OCI-LY7 (cell line): ENCODE measurements around the gene DENND1A. TPM values are rescaled to one million over a fixed set of nuclear protein-coding genes. Genes with fewer than 3 reads are reported as not detected.

Experiments
- BruUV-seq: library from RNA; stranded (reverse); fragments of 400-500 nt; replicated peaks from 2 replicates; lab custom pipeline; 2021; lab: Mats Ljungman, UMichigan
- CTCF ChIA-PET: fragments of 300-600 bp; sonication (Branson Sonifier 250); formaldehyde crosslinking; loops from one replicate; lab custom pipeline; 2022; ENCODE audit warnings: antibody characterized with exemption; ENCODE audit not compliant: unreplicated experiment; lab: Charles Lee
- POLR2A ChIA-PET: fragments of 300-600 bp; sonication (Branson Sonifier 250); formaldehyde crosslinking; loops from one replicate; lab custom pipeline; 2022; ENCODE audit warnings: antibody characterized with exemption; lab: Charles Lee
- DNase-seq: peaks from one replicate; pipeline ENCODE4 v3.0.0-alpha.2; 2015; ENCODE audit warnings: low spot score
- H2AFZ ChIP-seq: fragments of 200-600 bp; sonication (generic), shearing (Covaris generic); 2 replicates; pipeline ENCODE4 v1.6.1; 2014; ENCODE audit warnings: mild to moderate bottlenecking, antibody characterized with exemption, low read length, moderate library complexity
- H3K27ac ChIP-seq: fragments of 200-600 bp; sonication (generic); 2 replicates; pipeline ENCODE4 v1.5.1; 2014; ENCODE audit warnings: mixed run types, low read depth, mild to moderate bottlenecking, moderate library complexity, low read length, inconsistent platforms; ENCODE audit not compliant: poor library complexity, severe bottlenecking
- H3K36me3 ChIP-seq: fragments of 200-600 bp; sonication (generic); 2 replicates; pipeline ENCODE4 v1.6.1; 2014; ENCODE audit warnings: mild to moderate bottlenecking, antibody characterized with exemption, low read length, moderate library complexity, mixed read lengths; ENCODE audit not compliant: insufficient read depth
- H3K4me1 ChIP-seq: fragments of 200-600 bp; sonication (generic); 2 replicates; pipeline ENCODE4 v1.5.1; 2014; ENCODE audit warnings: mild to moderate bottlenecking, low read length; ENCODE audit not compliant: insufficient read depth, poor library complexity, severe bottlenecking
- H3K4me2 ChIP-seq: fragments of 200-600 bp; sonication (generic); 2 replicates; pipeline ENCODE4 v1.6.1; 2014; ENCODE audit warnings: mild to moderate bottlenecking, low read length
- H3K4me3 ChIP-seq: fragments of 200-600 bp; sonication (generic); 2 replicates; pipeline ENCODE4 v1.5.1; 2014; ENCODE audit warnings: mild to moderate bottlenecking, low read depth, low read length; ENCODE audit not compliant: poor library complexity, severe bottlenecking
- H3K79me2 ChIP-seq: fragments of 200-600 bp; sonication (generic); 2 replicates; pipeline ENCODE4 v1.6.1; 2016; ENCODE audit warnings: low read depth, mild to moderate bottlenecking, low read length, moderate library complexity, mixed read lengths; ENCODE audit not compliant: insufficient read depth
- H3K9me2 ChIP-seq: fragments of 200-600 bp; sonication (generic); 2 replicates; pipeline ENCODE4 v1.6.1; 2016; ENCODE audit warnings: mild to moderate bottlenecking, low read length, mixed read lengths; ENCODE audit not compliant: insufficient read depth
- H3K9me3 ChIP-seq: fragments of 200-600 bp; sonication (generic); 2 replicates; pipeline ENCODE4 v1.6.1; 2014; ENCODE audit warnings: mild to moderate bottlenecking, mixed run types, low read length, mixed read lengths
- H4K20me1 ChIP-seq: fragments of 200-600 bp; sonication (generic); 2 replicates; pipeline ENCODE4 v1.6.1; 2014; ENCODE audit warnings: mild to moderate bottlenecking, antibody characterized with exemption, low read length, moderate library complexity, mixed read lengths; ENCODE audit not compliant: insufficient read depth
- CTCF ChIP-seq: fragments of 200-600 bp; sonication (generic); conservative IDR thresholded peaks from 2 replicates; pipeline ENCODE4 v1.5.1; 2014; ENCODE audit warnings: mild to moderate bottlenecking, antibody characterized with exemption, low read length, moderate library complexity, mixed read lengths
- EZH2phosphoT487 ChIP-seq: fragments of 200-600 bp; sonication (generic); IDR thresholded peaks from 2 replicates; pipeline ENCODE4 v1.6.1; 2018; ENCODE audit warnings: low read depth, borderline replicate concordance, mild to moderate bottlenecking, mixed run types, antibody characterized with exemption, low read length, moderate library complexity, mixed read lengths
- intact Hi-C: fragments of 100-400 bp; cut with micrococcal nuclease; formaldehyde crosslinking; loops from one replicate; pipeline ENCODE4 v1.10.0; 2022; ENCODE audit not compliant: unreplicated experiment
- total RNA-seq, 2 experiments: library from RNA; depleted of rRNA in 1 of 2; stranded (reverse); fragments of >200 nt in 1 of 2; shearing (Covaris generic) in 1 of 2; gene quantifications; 2 replicates each; pipeline ENCODE4 v1.2.3, GENCODE V29; 2014 to 2022

The DENND1A gene
- total RNA-seq, 2 experiments from 2014 or later = 17.9 to 36.3 TPM

- BruUV-seq = no TSS peak
- TF ChIP-seq CTCF = no peak
- TF ChIP-seq EZH2phosphoT487 = no peak
- H3K4me1 ChIP-seq = no peaks in the 10 kb centered on the region
- H3K27ac ChIP-seq = no peak overlapping the region
- H3K79me2 ChIP-seq = no peaks in the 10 kb centered on the region
- CTCF ChIA-PET = no interaction called here
- H2AFZ ChIP-seq = no peak overlapping the region
- no peak overlapping the region for H3K4me3 ChIP-seq
- POLR2A ChIA-PET = no interaction called here
- no peak overlapping the region for H3K4me2 ChIP-seq
- no peak for DNase-seq
- H3K9me2 ChIP-seq = no peaks in the 10 kb centered on the region
- H4K20me1 ChIP-seq = no peaks in the 10 kb centered on the region
- H3K9me3 ChIP-seq = no peaks in the 10 kb centered on the region
- no peaks in the 10 kb centered on the region for H3K36me3 ChIP-seq
- intact Hi-C loops = no loop called here
These were observed 547.0 kb downstream of the DENND1A start for GRCh38 chr9:123382653-123383511.

GRCh38 chr9:123380852-123381705 is 548.8 kb downstream of the DENND1A start:
- no peaks in the 10 kb centered on the region for H3K4me1 ChIP-seq
- POLR2A ChIA-PET = interaction anchor here (0.6 kb wide), 1 partner anchor 518 kb away, joined by 4 read pairs; no protein-coding TSS in a partner anchor
- intact Hi-C loops = no loop called here
- H3K4me3 ChIP-seq = no peak overlapping the region
- DNase-seq = no peak
- no peaks in the 10 kb centered on the region for H3K79me2 ChIP-seq
- no peak for TF ChIP-seq CTCF
- TF ChIP-seq EZH2phosphoT487 = no peak
- H3K27ac ChIP-seq = no peak overlapping the region
- CTCF ChIA-PET = interaction anchor here (0.8 kb wide), 1 partner anchor 26 kb away, joined by 3 read pairs; no protein-coding TSS in a partner anchor
- no peak overlapping the region for H3K4me2 ChIP-seq
- no peaks in the 10 kb centered on the region for H3K36me3 ChIP-seq
- no peaks in the 10 kb centered on the region for H4K20me1 ChIP-seq
- no peaks in the 10 kb centered on the region for H3K9me3 ChIP-seq
- BruUV-seq = no TSS peak
- H3K9me2 ChIP-seq = no peaks in the 10 kb centered on the region
- H2AFZ ChIP-seq = no peak overlapping the region
